Stomach (tissue), 4 donors: ENCODE measurements around the gene TMEM140.

Source experiments
- EP300 ChIP-seq: sonication (generic); formaldehyde crosslinking; IDR thresholded peaks from one replicate; pipeline ENCODE4 v1.6.1; 2017; ENCODE audit warnings: antibody characterized with exemption
- POLR2A ChIP-seq, 4 donors: fragments of 450-650 bp; IDR thresholded peaks; one replicate each; pipeline ENCODE4 v1.6.1; 2016; ENCODE audit warnings: antibody characterized with exemption in 4 of 4, control low read depth in 2 of 4, mild to moderate bottlenecking in 1 of 4, moderate library complexity in 1 of 4
- POLR2AphosphoS5 ChIP-seq, 3 donors: sonication (generic); formaldehyde crosslinking; IDR thresholded peaks; one replicate each; pipeline ENCODE4 v1.6.1; 2016; ENCODE audit warnings: antibody characterized with exemption in 3 of 3
- TF ChIP-seq, protein P1 (sequence below), 7 experiments: fragments of 450-650 bp in 4 of 7; fragments of 200-600 bp in 3 of 7; sonication (generic) in 3 of 7; IDR thresholded peaks; one replicate each; pipeline ENCODE4 v1.5.1; 2016 to 2019; ENCODE audit warnings: antibody characterized with exemption in 7 of 7, control low read depth in 2 of 7, mild to moderate bottlenecking in 1 of 7

DNA sequence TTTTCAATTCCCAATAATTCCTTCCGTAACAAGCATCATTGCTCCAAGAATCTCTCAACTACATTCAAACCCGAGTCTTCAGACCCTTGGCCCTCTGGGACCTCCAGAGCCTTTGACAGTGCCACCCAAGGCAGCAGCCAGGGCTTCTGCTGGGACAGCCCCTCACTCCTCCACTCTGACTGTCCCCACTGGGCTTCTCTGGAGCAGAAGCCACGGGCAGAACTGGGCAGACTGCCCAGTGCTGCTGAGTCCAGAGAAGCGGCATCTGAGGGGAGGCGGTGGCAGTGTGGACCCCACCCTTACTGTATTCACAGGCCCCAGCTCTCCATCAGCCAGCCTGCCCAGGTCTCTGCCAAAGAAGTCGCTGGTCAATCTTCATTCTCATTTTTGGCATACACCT, 13.8 kb downstream of the TMEM140 start:
- TF ChIP-seq, protein P1, sequence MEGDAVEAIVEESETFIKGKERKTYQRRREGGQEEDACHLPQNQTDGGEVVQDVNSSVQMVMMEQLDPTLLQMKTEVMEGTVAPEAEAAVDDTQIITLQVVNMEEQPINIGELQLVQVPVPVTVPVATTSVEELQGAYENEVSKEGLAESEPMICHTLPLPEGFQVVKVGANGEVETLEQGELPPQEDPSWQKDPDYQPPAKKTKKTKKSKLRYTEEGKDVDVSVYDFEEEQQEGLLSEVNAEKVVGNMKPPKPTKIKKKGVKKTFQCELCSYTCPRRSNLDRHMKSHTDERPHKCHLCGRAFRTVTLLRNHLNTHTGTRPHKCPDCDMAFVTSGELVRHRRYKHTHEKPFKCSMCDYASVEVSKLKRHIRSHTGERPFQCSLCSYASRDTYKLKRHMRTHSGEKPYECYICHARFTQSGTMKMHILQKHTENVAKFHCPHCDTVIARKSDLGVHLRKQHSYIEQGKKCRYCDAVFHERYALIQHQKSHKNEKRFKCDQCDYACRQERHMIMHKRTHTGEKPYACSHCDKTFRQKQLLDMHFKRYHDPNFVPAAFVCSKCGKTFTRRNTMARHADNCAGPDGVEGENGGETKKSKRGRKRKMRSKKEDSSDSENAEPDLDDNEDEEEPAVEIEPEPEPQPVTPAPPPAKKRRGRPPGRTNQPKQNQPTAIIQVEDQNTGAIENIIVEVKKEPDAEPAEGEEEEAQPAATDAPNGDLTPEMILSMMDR (IDR thresholded peaks at IDR 0.05): no peak
- TF ChIP-seq POLR2A (IDR thresholded peaks at IDR 0.05): no peak
- TF ChIP-seq POLR2AphosphoS5 (IDR thresholded peaks at IDR 0.05): no peak
- no peak for TF ChIP-seq EP300
